HCT116 (cell line): ENCODE results near the gene NUDT14. TPM values are rescaled to one million over a fixed set of nuclear protein-coding genes. Genes with fewer than 3 reads are reported as not detected.

ENCODE experiments used
- ATAC-seq: fragments of 200-7000 bp; cut with Tn5 transposase; 2 replicates; pipeline ENCODE4 v1.9.1; 2020; ENCODE audit warnings: mild to moderate bottlenecking, moderate library complexity
- BruUV-seq: library from RNA; stranded (reverse); fragments of 400-500 nt; replicated peaks from 2 replicates; lab custom pipeline; 2021; lab: Mats Ljungman, UMichigan
- CTCF ChIA-PET: fragments of 300-600 bp; sonication (Branson Sonifier 250); formaldehyde crosslinking; loops from one replicate; lab custom pipeline; 2021; ENCODE audit warnings: antibody characterized with exemption; lab: Charles Lee
- POLR2A ChIA-PET: fragments of 300-600, 350-600 bp; sonication (Branson Sonifier 250); formaldehyde crosslinking; loops from one replicate; lab custom pipeline; 2021; ENCODE audit warnings: antibody characterized with exemption; lab: Charles Lee
- RAD21 ChIA-PET, 2 experiments: fragments of 300-600 bp; sonication (Branson Sonifier 250); formaldehyde crosslinking; loops; one replicate each; lab custom pipeline; 2023; ENCODE audit warnings: low total read pairs in 2 of 2; ENCODE audit not compliant: uncharacterized antibody in 2 of 2, unreplicated experiment in 2 of 2, low non-redundant PET in 1 of 2; lab: Charles Lee
- DNase-seq: peaks from one replicate; pipeline ENCODE4 v3.0.0-alpha.2; 2010; ENCODE audit warnings: low read depth, low spot score
- H2AFZ ChIP-seq: fragments of 200-600 bp; shearing (Covaris generic), sonication (generic); 2 replicates; pipeline ENCODE4 v1.6.1; 2017; ENCODE audit warnings: low read depth, mixed run types, mixed read lengths, antibody characterized with exemption, low read length; ENCODE audit not compliant: poor library complexity, severe bottlenecking
- H3K27ac ChIP-seq: 2 replicates; pipeline ENCODE4 v1.5.1; 2012; ENCODE audit warnings: low read depth, low read length
- H3K27me3 ChIP-seq: fragments of 200-600 bp; sonication (generic); 2 replicates; pipeline ENCODE4 v1.6.1; 2016; ENCODE audit warnings: mixed run types, low read length, mixed read lengths; ENCODE audit not compliant: insufficient read depth
- H3K36me3 ChIP-seq, 2 experiments: fragments of 200-500 bp in 1 of 2; fragments of 200-600 bp in 1 of 2; sonication (Bioruptor generic) in 1 of 2; sonication (generic) in 1 of 2; 2 replicates each; pipeline versions ENCODE4 v1.5.1 to v1.6.1; 2014 to 2016; ENCODE audit warnings: low read length in 2 of 2, inconsistent platforms in 1 of 2, mixed read lengths in 1 of 2, mixed run types in 1 of 2; ENCODE audit not compliant: insufficient read depth in 2 of 2, control insufficient read depth in 1 of 2
- H3K4me1 ChIP-seq, 2 experiments: fragments of 200-600 bp in 1 of 2; sonication (generic) in 1 of 2; 2 replicates each; pipeline versions ENCODE4 v1.5.1 to v1.6.1; 2012 to 2017; ENCODE audit warnings: low read length in 2 of 2, inconsistent platforms in 1 of 2, mild to moderate bottlenecking in 1 of 2, mixed read lengths in 1 of 2, mixed run types in 1 of 2, moderate library complexity in 1 of 2; ENCODE audit not compliant: insufficient read depth in 2 of 2, control insufficient read depth in 1 of 2
- H3K4me2 ChIP-seq: fragments of 200-600 bp; sonication (generic); 2 replicates; pipeline ENCODE4 v1.6.1; 2017; ENCODE audit warnings: mixed run types, low read length, mixed read lengths
- H3K4me3 ChIP-seq, 2 experiments: fragments of 200-600 bp in 1 of 2; sonication (generic) in 1 of 2; replicated peaks in 1 of 2; 2 replicates each; pipeline ENCODE4 v1.5.1; 2011 to 2016; ENCODE audit warnings: low read length in 2 of 2, control low read depth in 1 of 2, low read depth in 1 of 2, mild to moderate bottlenecking in 1 of 2, mixed read lengths in 1 of 2, mixed run types in 1 of 2
- H3K79me2 ChIP-seq: fragments of 200-600 bp; sonication (generic); 2 replicates; pipeline ENCODE4 v1.6.1; 2017; ENCODE audit warnings: mild to moderate bottlenecking, mixed run types, low read length, moderate library complexity, mixed read lengths; ENCODE audit not compliant: insufficient read depth
- H3K9ac ChIP-seq: fragments of 200-600 bp; sonication (generic); 2 replicates; pipeline ENCODE4 v1.6.1; 2016; ENCODE audit warnings: low read length, mixed read lengths
- H3K9me2 ChIP-seq: fragments of 200-600 bp; sonication (generic), shearing (Covaris generic); 2 replicates; pipeline ENCODE4 v1.6.1; 2017; ENCODE audit warnings: mixed run types, mild to moderate bottlenecking, moderate library complexity; ENCODE audit not compliant: insufficient read depth
- H3K9me3 ChIP-seq, 2 experiments: fragments of 200-500 bp in 1 of 2; fragments of 200-600 bp in 1 of 2; sonication (Bioruptor generic) in 1 of 2; sonication (generic) in 1 of 2; 2 replicates each; pipeline ENCODE4 v1.6.1; 2014 to 2017; ENCODE audit warnings: low read length in 2 of 2, mixed read lengths in 2 of 2, inconsistent platforms in 1 of 2, low read depth in 1 of 2, mild to moderate bottlenecking in 1 of 2, mixed run types in 1 of 2, moderate library complexity in 1 of 2; ENCODE audit not compliant: control insufficient read depth in 1 of 2, insufficient read depth in 1 of 2
- H4K20me1 ChIP-seq: fragments of 200-600 bp; sonication (generic), shearing (Covaris generic); 2 replicates; pipeline ENCODE4 v1.6.1; 2017; ENCODE audit warnings: mixed run types, mild to moderate bottlenecking, moderate library complexity; ENCODE audit not compliant: insufficient read depth
- JUND ChIP-seq: IDR thresholded peaks from 2 replicates; pipeline ENCODE4 v1.6.1; 2012
- RAD21 ChIP-seq: IDR thresholded peaks from 2 replicates; pipeline ENCODE4 v1.6.1; 2012; ENCODE audit warnings: low read depth, mild to moderate bottlenecking
- SRF ChIP-seq: IDR thresholded peaks from 2 replicates; pipeline ENCODE4 v1.6.1; 2012; ENCODE audit warnings: low read depth
- ZFX ChIP-seq: fragments of 450-650 bp; IDR thresholded peaks from 2 replicates; pipeline ENCODE4 v1.6.1; 2017
- intact Hi-C: fragments of 100-400 bp; cut with micrococcal nuclease; formaldehyde crosslinking; loops from 2 replicates; pipeline ENCODE4 v1.10.0; 2022
- total RNA-seq: library from RNA; stranded (reverse); gene quantifications from one replicate; pipeline ENCODE4 v1.2.1, GENCODE V29; 2021; ENCODE audit not compliant: unreplicated experiment
- TF ChIP-seq, protein P1 (sequence below), 3 experiments: fragments of 200-600 bp in 1 of 3; sonication (generic) in 1 of 3; IDR thresholded peaks in 2 of 3; conservative IDR thresholded peaks in 1 of 3; 2 replicates each; pipeline ENCODE4 v1.5.1; 2012 to 2017; ENCODE audit warnings: low read depth in 2 of 3, low read length in 2 of 3, antibody characterized with exemption in 1 of 3, borderline replicate concordance in 1 of 3, control low read depth in 1 of 3, mild to moderate bottlenecking in 1 of 3, mixed read lengths in 1 of 3, mixed run types in 1 of 3, moderate library complexity in 1 of 3; ENCODE audit not compliant: insufficient read depth in 1 of 3

The NUDT14 gene
- total RNA-seq, 1 experiment from 2014 or later, result 56.1 TPM

DNA sequence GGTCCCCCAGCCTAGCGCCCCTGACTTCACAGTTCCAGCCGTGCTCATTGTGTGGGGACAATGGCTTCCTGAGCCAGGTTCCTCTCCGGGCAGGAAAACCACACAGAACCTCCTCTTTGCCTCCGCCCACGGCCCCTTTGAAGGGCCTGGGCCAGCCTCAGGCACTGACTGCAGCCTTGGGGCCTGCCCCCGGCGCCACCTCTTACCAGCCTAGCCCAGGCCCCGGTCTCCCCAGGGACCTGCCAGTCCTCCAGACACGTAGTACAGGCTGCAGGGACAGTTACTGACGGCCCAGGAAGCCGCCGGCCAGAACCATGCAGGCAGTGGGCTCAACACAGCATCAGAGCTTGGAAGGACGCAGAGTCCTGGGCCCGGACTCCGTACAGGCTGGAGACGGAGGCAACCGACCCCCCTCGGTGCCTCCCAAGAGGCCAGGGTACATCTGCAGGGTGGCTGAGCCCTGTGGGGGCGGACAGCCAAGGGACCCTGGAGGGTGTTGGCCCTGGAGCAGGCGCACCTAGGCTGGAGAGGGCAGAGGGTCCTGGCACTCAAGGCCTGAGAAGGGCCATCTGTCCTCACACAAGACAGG lies 20.9 kb upstream of the NUDT14 start:
- POLR2A ChIA-PET, result no interaction called here

DNA sequence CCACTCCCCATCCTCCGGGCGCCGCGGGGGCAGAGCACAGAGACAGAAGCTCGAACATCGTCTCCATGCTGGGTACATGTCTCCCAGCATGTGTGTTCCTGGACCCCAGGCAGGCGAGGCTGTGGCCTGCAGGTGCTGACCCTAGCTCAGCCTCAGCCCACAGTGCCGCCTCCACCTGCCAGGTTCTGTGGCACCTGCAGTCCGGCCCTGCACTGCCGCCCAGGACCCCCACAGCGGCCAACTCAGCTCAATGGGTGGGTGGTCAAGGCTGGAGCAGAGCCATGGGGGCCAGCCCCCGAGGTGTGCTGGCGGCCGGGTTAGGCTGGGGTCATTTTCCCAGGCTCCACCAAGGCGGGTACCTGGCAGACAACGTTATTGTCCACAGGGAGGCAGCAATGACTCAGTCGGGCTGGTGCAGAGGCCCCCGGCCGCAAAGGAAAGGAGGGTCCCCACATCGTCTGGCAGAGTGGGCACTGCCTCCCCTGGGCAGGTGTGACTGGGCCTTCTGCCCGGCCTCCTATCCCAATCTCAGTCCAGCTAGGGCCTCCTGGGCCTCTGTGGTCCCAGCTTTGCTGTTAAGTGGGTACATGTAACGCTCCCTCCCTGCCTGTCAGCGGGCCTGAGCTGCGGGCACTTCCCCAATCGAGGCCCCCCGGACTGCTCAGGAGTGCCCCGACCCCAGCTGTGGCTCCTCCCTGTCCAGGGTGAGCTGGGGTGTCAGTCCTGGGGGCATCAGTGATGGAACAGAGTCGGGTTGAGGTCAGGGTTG lies 20.2 kb upstream of the NUDT14 start:
- Histone ChIP-seq H3K9ac (no peak overlapping the region), H3K27ac (peak overlapping the region; percentile 8; the same call in 1 of the 2 replicates), H3K9me2 (no peaks in the 10 kb centered on the region), H3K4me2 (no peak overlapping the region), H3K36me3 (no peaks in the 10 kb centered on the region), H3K9me3 (no peaks in the 10 kb centered on the region), H3K4me3 (no peak overlapping the region), H2AFZ (no peak overlapping the region), H4K20me1 (no peaks in the 10 kb centered on the region), H3K27me3 (no peaks in the 10 kb centered on the region), H3K79me2 (no peaks in the 10 kb centered on the region), H3K4me1 (peaks cover 22 to 34% of the 10 kb centered on the region in 2 experiments; a peak in 3 of 4 replicates)
- ATAC-seq (no peak), DNase-seq (no peak)
- BruUV-seq, result no TSS peak
- CTCF ChIA-PET, result interaction anchor here (0.8 to 1.0 kb wide), 2 partner anchors 133 to 151 kb away, joined by 3 to 4 read pairs; no protein-coding TSS in a partner anchor
- POLR2A ChIA-PET, result no interaction called here
- TF ChIP-seq RAD21 (no peak), SRF (no peak), ZFX (no peak), JUND (no peak)
- TF ChIP-seq, protein P1, sequence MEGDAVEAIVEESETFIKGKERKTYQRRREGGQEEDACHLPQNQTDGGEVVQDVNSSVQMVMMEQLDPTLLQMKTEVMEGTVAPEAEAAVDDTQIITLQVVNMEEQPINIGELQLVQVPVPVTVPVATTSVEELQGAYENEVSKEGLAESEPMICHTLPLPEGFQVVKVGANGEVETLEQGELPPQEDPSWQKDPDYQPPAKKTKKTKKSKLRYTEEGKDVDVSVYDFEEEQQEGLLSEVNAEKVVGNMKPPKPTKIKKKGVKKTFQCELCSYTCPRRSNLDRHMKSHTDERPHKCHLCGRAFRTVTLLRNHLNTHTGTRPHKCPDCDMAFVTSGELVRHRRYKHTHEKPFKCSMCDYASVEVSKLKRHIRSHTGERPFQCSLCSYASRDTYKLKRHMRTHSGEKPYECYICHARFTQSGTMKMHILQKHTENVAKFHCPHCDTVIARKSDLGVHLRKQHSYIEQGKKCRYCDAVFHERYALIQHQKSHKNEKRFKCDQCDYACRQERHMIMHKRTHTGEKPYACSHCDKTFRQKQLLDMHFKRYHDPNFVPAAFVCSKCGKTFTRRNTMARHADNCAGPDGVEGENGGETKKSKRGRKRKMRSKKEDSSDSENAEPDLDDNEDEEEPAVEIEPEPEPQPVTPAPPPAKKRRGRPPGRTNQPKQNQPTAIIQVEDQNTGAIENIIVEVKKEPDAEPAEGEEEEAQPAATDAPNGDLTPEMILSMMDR (IDR thresholded peaks at IDR 0.05 in 2 of 3, conservative IDR thresholded peaks at IDR 0.05 in 1 of 3; ENCODE audit: borderline replicate concordance in 1 of 3, insufficient read depth in 1 of 3, low read depth in 2 of 3, low read length in 2 of 3), result peak in 2 of 3 experiments; percentile 13; a peak in 1 of 6 replicates
- RAD21 ChIA-PET, result no interaction called here
- intact Hi-C loops, result no loop called here

More for the DNA sequence above, 20.9 kb upstream of the NUDT14 start:
- Histone ChIP-seq H4K20me1 (no peaks in the 10 kb centered on the region), H3K79me2 (no peaks in the 10 kb centered on the region), H3K9me3 (no peaks in the 10 kb centered on the region), H3K4me1 (peaks cover 23 to 37% of the 10 kb centered on the region in 2 experiments; a peak in 3 of 4 replicates), H3K36me3 (no peaks in the 10 kb centered on the region), H3K4me2 (no peak overlapping the region), H3K9ac (no peak overlapping the region), H3K9me2 (no peaks in the 10 kb centered on the region), H3K4me3 (no peak overlapping the region), H3K27me3 (no peaks in the 10 kb centered on the region), H2AFZ (no peak overlapping the region), H3K27ac (peak overlapping the region; percentile 8; the same call in 1 of the 2 replicates)
- intact Hi-C loops, result no loop called here
- CTCF ChIA-PET, result interaction anchor here (0.8 to 1.0 kb wide), 2 partner anchors 132 to 150 kb away, joined by 3 to 4 read pairs; no protein-coding TSS in a partner anchor
- ATAC-seq (no peak), DNase-seq (no peak)
- RAD21 ChIA-PET, result no interaction called here
- BruUV-seq, result no TSS peak
- no peak for TF ChIP-seq JUND
- TF ChIP-seq RAD21, result no peak
- TF ChIP-seq, all 23 proteins: peak for 0
